ENCODE results near the gene DIAPH2. TPM values are rescaled to one million over a fixed set of nuclear protein-coding genes. Genes with fewer than 3 reads are reported as not detected.

DIAPH2 gene
- total RNA-seq, 2 donors from 2014 or later, result 11.6 to 12.7 TPM

GRCh38 chrX:97416461-97416860, 731.8 kb downstream of the DIAPH2 start:
- H3K27me3 ChIP-seq, result no peaks in the 10 kb centered on the region
- no peak for DNase-seq (ENCODE audit: low spot score)
- H3K27ac ChIP-seq, result no peak overlapping the region
- no peaks in the 10 kb centered on the region for H3K36me3 ChIP-seq
- no peak overlapping the region for H3K4me3 ChIP-seq
- H3K4me1 ChIP-seq, result no peaks in the 10 kb centered on the region
- TF ChIP-seq, protein P1, sequence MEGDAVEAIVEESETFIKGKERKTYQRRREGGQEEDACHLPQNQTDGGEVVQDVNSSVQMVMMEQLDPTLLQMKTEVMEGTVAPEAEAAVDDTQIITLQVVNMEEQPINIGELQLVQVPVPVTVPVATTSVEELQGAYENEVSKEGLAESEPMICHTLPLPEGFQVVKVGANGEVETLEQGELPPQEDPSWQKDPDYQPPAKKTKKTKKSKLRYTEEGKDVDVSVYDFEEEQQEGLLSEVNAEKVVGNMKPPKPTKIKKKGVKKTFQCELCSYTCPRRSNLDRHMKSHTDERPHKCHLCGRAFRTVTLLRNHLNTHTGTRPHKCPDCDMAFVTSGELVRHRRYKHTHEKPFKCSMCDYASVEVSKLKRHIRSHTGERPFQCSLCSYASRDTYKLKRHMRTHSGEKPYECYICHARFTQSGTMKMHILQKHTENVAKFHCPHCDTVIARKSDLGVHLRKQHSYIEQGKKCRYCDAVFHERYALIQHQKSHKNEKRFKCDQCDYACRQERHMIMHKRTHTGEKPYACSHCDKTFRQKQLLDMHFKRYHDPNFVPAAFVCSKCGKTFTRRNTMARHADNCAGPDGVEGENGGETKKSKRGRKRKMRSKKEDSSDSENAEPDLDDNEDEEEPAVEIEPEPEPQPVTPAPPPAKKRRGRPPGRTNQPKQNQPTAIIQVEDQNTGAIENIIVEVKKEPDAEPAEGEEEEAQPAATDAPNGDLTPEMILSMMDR (IDR thresholded peaks at IDR 0.05), result no peak
- no peaks in the 10 kb centered on the region for H3K9me3 ChIP-seq

- Histone ChIP-seq H3K9me3 (no peaks in the 10 kb centered on the region), H3K4me3 (no peak overlapping the region), H3K27ac (no peak overlapping the region), H3K36me3 (no peaks in the 10 kb centered on the region), H3K27me3 (no peaks in the 10 kb centered on the region), H3K4me1 (no peaks in the 10 kb centered on the region)
- TF ChIP-seq, protein P1 (IDR thresholded peaks at IDR 0.05), result no peak
- DNase-seq (ENCODE audit: low spot score), result no peak
These were observed 744.5 kb downstream of the DIAPH2 start for GRCh38 chrX:97429101-97429500.

GRCh38 chrX:97431281-97431680, 746.6 kb downstream of the DIAPH2 start:
- H3K4me1 ChIP-seq, result no peaks in the 10 kb centered on the region
- DNase-seq (ENCODE audit: low spot score), result no peak
- H3K4me3 ChIP-seq, result no peak overlapping the region
- no peak overlapping the region for H3K27ac ChIP-seq
- H3K9me3 ChIP-seq, result no peaks in the 10 kb centered on the region
- no peaks in the 10 kb centered on the region for H3K36me3 ChIP-seq
- H3K27me3 ChIP-seq, result no peaks in the 10 kb centered on the region
- TF ChIP-seq, protein P1 (IDR thresholded peaks at IDR 0.05), result no peak

GRCh38 chrX:97446298-97446882, 761.7 kb downstream of the DIAPH2 start:
- no peak for DNase-seq (ENCODE audit: low spot score)
- no peak overlapping the region for H3K27ac ChIP-seq
- no peaks in the 10 kb centered on the region for H3K36me3 ChIP-seq
- H3K9me3 ChIP-seq, result no peaks in the 10 kb centered on the region
- no peak overlapping the region for H3K4me3 ChIP-seq
- H3K27me3 ChIP-seq, result no peaks in the 10 kb centered on the region
- TF ChIP-seq, protein P1 (IDR thresholded peaks at IDR 0.05), result peak in 1 of 2 donors; percentile 42
- H3K4me1 ChIP-seq, result no peaks in the 10 kb centered on the region

- DNase-seq (ENCODE audit: low spot score), result no peak
- H3K27ac ChIP-seq, result no peak overlapping the region
- H3K36me3 ChIP-seq, result no peaks in the 10 kb centered on the region
- no peak overlapping the region for H3K4me3 ChIP-seq
- no peaks in the 10 kb centered on the region for H3K4me1 ChIP-seq
- H3K27me3 ChIP-seq, result no peaks in the 10 kb centered on the region
- TF ChIP-seq, protein P1 (IDR thresholded peaks at IDR 0.05), result no peak
- H3K9me3 ChIP-seq, result no peaks in the 10 kb centered on the region
These were observed 762.7 kb downstream of the DIAPH2 start for GRCh38 chrX:97447306-97447705.

- Histone ChIP-seq H3K36me3 (no peaks in the 10 kb centered on the region), H3K27me3 (no peaks in the 10 kb centered on the region), H3K9me3 (no peaks in the 10 kb centered on the region), H3K27ac (no peak overlapping the region), H3K4me3 (no peak overlapping the region), H3K4me1 (no peaks in the 10 kb centered on the region)
- DNase-seq (ENCODE audit: low spot score), result no peak
- TF ChIP-seq, protein P1 (IDR thresholded peaks at IDR 0.05), result no peak
These were observed 767.6 kb downstream of the DIAPH2 start for GRCh38 chrX:97452283-97452682.
